Right ventricle myocardium superior (tissue), 1 donor: ENCODE results near the gene PTP4A2. TPM values are rescaled to one million over a fixed set of nuclear protein-coding genes. Genes with fewer than 3 reads are reported as not detected.
"Not testable (repeated sequence)": the region's sequence is repeated elsewhere in the genome, so short reads cannot be mapped to it uniquely, and the experiment has no call there.

Experiments used
- ATAC-seq: fragments of 200-7000 bp; cut with Tn5 transposase; one replicate; pipeline ENCODE4 v1.9.1; 2020; ENCODE audit warnings: mild to moderate bottlenecking; ENCODE audit not compliant: poor library complexity
- DNase-seq: peaks from one replicate; pipeline ENCODE4 v3.0.0-alpha.2; 2020
- intact Hi-C: fragments of 100-400 bp; cut with DNase I; formaldehyde crosslinking; loops from one replicate; pipeline ENCODE4 v1.11.2; 2022
- total RNA-seq: library from RNA; stranded (reverse); fragmentation: NEBNext Ultra II Directional; extraction: Animal tissue kit (Norgen Biotek cat#: 25700); gene quantifications from one replicate; pipeline ENCODE4 v1.2.1, GENCODE V29; 2021
- donor health status: DM: no; HTN: yes; CAD: no; lungs with severe emphysema.

Gene PTP4A2
- total RNA-seq, 1 donor from 2014 or later: 271 TPM

- intact Hi-C loops: no loop called here
- ATAC-seq (peak; percentile 55), DNase-seq (peak; percentile 73)
These were observed 33.7 kb downstream of the PTP4A2 start for GRCh38 chr1:31904339-31905092.

GRCh38 chr1:31902510-31902860 lies 35.7 kb downstream of the PTP4A2 start:
- intact Hi-C loops: no loop called here
- DNase-seq: no peak
- no peak for ATAC-seq

- DNase-seq (no peak), ATAC-seq (no peak)
- intact Hi-C loops: no loop called here
These were observed 36.2 kb downstream of the PTP4A2 start for GRCh38 chr1:31901838-31902509.

- intact Hi-C loops: no loop called here
- ATAC-seq: no peak
These were observed 37.4 kb downstream of the PTP4A2 start for GRCh38 chr1:31900790-31901189.

GRCh38 chr1:31897526-31898100 lies 40.6 kb downstream of the PTP4A2 start:
- intact Hi-C loops: no loop called here
- no peak for ATAC-seq

More at GRCh38 chr1:31900790-31901189, 37.4 kb downstream of the PTP4A2 start:
- DNase-seq: no peak

GRCh38 chr1:31895474-31896198 lies 42.5 kb downstream of the PTP4A2 start:
- intact Hi-C loops, DNase-seq, ATAC-seq: not testable (repeated sequence)

More at GRCh38 chr1:31897526-31898100, 40.6 kb downstream of the PTP4A2 start:
- DNase-seq: no peak

- no peak for ATAC-seq
- no peak for DNase-seq
- intact Hi-C loops: no loop called here
These were observed 46.9 kb downstream of the PTP4A2 start for GRCh38 chr1:31891280-31891679.

GRCh38 chr1:31888291-31888690 lies 49.9 kb downstream of the PTP4A2 start:
- ATAC-seq: no peak
- DNase-seq: no peak
- intact Hi-C loops: no loop called here

- no peak for ATAC-seq
- intact Hi-C loops: no loop called here
- no peak for DNase-seq
These were observed 51.3 kb downstream of the PTP4A2 start for GRCh38 chr1:31886866-31887265.

GRCh38 chr1:31885851-31886250 lies 52.3 kb downstream of the PTP4A2 start:
- ATAC-seq: no peak

GRCh38 chr1:31883357-31883942 lies 54.7 kb downstream of the PTP4A2 start:
- intact Hi-C loops: no loop called here
- no peak for DNase-seq
- ATAC-seq: no peak

More at GRCh38 chr1:31885851-31886250, 52.3 kb downstream of the PTP4A2 start:
- no peak for DNase-seq
- intact Hi-C loops: no loop called here

GRCh38 chr1:31881688-31882000 lies 56.5 kb downstream of the PTP4A2 start:
- ATAC-seq: peak; percentile 9
- intact Hi-C loops: no loop called here

GRCh38 chr1:31880957-31881687 lies 57.0 kb downstream of the PTP4A2 start:
- ATAC-seq: peak; percentile 32
- DNase-seq: no peak
- intact Hi-C loops: no loop called here

More at GRCh38 chr1:31881688-31882000, 56.5 kb downstream of the PTP4A2 start:
- no peak for DNase-seq

GRCh38 chr1:31879981-31880608 lies 58.1 kb downstream of the PTP4A2 start:
- intact Hi-C loops: no loop called here
- ATAC-seq (peak; percentile 58), DNase-seq (no peak)

GRCh38 chr1:31878058-31878457 lies 60.1 kb downstream of the PTP4A2 start:
- peak; percentile 57 for DNase-seq
- intact Hi-C loops: no loop called here
- ATAC-seq: peak; percentile 47

GRCh38 chr1:31877544-31877943 lies 60.6 kb downstream of the PTP4A2 start:
- intact Hi-C loops: no loop called here
- no peak for ATAC-seq
- no peak for DNase-seq

GRCh38 chr1:31875636-31876236 lies 62.4 kb downstream of the PTP4A2 start:
- DNase-seq: no peak
- intact Hi-C loops: no loop called here
- ATAC-seq: no peak

- no peak for ATAC-seq
- intact Hi-C loops: no loop called here
- no peak for DNase-seq
These were observed 63.2 kb downstream of the PTP4A2 start for GRCh38 chr1:31874942-31875341.
